ENCODE results near the gene ADGRD1. TPM values are rescaled to one million over a fixed set of nuclear protein-coding genes. Genes with fewer than 3 reads are reported as not detected.

The ADGRD1 gene
- total RNA-seq, 1 experiment from 2014 or later = 0.21 TPM

GRCh38 chr12:131041968-131042833 is 88.5 kb downstream of the ADGRD1 start:
- DNase-seq (ENCODE audit: low spot score) = no peak

- DNase-seq (ENCODE audit: low spot score) = no peak
Observed at GRCh38 chr12:131042834-131043245, 89.1 kb downstream of the ADGRD1 start.

GRCh38 chr12:131043401-131043871 is 89.7 kb downstream of the ADGRD1 start:
- DNase-seq (ENCODE audit: low spot score) = no peak

GRCh38 chr12:131044136-131044535 is 90.4 kb downstream of the ADGRD1 start:
- no peak for DNase-seq (ENCODE audit: low spot score)

GRCh38 chr12:131044760-131045381 is 91.2 kb downstream of the ADGRD1 start:
- no peak for DNase-seq (ENCODE audit: low spot score)

- DNase-seq (ENCODE audit: low spot score) = no peak
Observed at GRCh38 chr12:131045705-131046460, 92.2 kb downstream of the ADGRD1 start.

GRCh38 chr12:131046813-131047788 is 93.4 kb downstream of the ADGRD1 start:
- no peak for DNase-seq (ENCODE audit: low spot score)

- DNase-seq (ENCODE audit: low spot score) = no peak
Observed at GRCh38 chr12:131047789-131048610, 94.3 kb downstream of the ADGRD1 start.

GRCh38 chr12:131048611-131048990 is 94.9 kb downstream of the ADGRD1 start:
- DNase-seq (ENCODE audit: low spot score) = no peak

GRCh38 chr12:131049002-131049401 is 95.3 kb downstream of the ADGRD1 start:
- DNase-seq (ENCODE audit: low spot score) = no peak

- DNase-seq (ENCODE audit: low spot score) = no peak
Observed at GRCh38 chr12:131049549-131050339, 96.0 kb downstream of the ADGRD1 start.

GRCh38 chr12:131050463-131051154 is 96.9 kb downstream of the ADGRD1 start:
- no peak for DNase-seq (ENCODE audit: low spot score)

- DNase-seq (ENCODE audit: low spot score) = no peak
Observed at GRCh38 chr12:131051155-131051473, 97.4 kb downstream of the ADGRD1 start.

- no peak for DNase-seq (ENCODE audit: low spot score)
Observed at GRCh38 chr12:131052063-131052781, 98.5 kb downstream of the ADGRD1 start.

- DNase-seq (ENCODE audit: low spot score) = no peak
Observed at GRCh38 chr12:131052929-131053328, 99.2 kb downstream of the ADGRD1 start.

- DNase-seq (ENCODE audit: low spot score) = no peak
Observed at GRCh38 chr12:131053567-131053966, 99.9 kb downstream of the ADGRD1 start.

GRCh38 chr12:131054345-131055092 is 100.8 kb downstream of the ADGRD1 start:
- no peak for DNase-seq (ENCODE audit: low spot score)

GRCh38 chr12:131055093-131055465 is 101.4 kb downstream of the ADGRD1 start:
- DNase-seq (ENCODE audit: low spot score) = no peak
